HTERT RPE-1 (cell line): Measurements from ENCODE around the gene TMEM248.
"Not testable (repeated sequence)": the region's sequence is repeated elsewhere in the genome, so short reads cannot be mapped to it uniquely, and the experiment has no call there.

Experiments
- in situ Hi-C: fragments of 300-500 bp; cut with MboI; formaldehyde crosslinking; loops from 4 replicates; pipeline ENCODE4 v1.14.3; 2020; ENCODE audit warnings: low sequenced_read_pairs

The TMEM248 gene

GRCh38 chr7:66948480-66949109 is 27.6 kb downstream of the TMEM248 start:
- in situ Hi-C loops = no loop called here

- in situ Hi-C loops = no loop called here
These were observed 29.3 kb downstream of the TMEM248 start for GRCh38 chr7:66950311-66950710.

- in situ Hi-C loops = no loop called here
These were observed 29.7 kb downstream of the TMEM248 start for GRCh38 chr7:66950763-66951162.

GRCh38 chr7:66952343-66953043 is 31.5 kb downstream of the TMEM248 start:
- in situ Hi-C loops = no loop called here

GRCh38 chr7:66953044-66953427 is 32.0 kb downstream of the TMEM248 start:
- in situ Hi-C loops = no loop called here

GRCh38 chr7:66957595-66958290 is 36.7 kb downstream of the TMEM248 start:
- in situ Hi-C loops = no loop called here

- in situ Hi-C loops = no loop called here
These were observed 37.7 kb downstream of the TMEM248 start for GRCh38 chr7:66958538-66959350.

GRCh38 chr7:66960192-66960591 is 39.2 kb downstream of the TMEM248 start:
- in situ Hi-C loops = no loop called here

GRCh38 chr7:66961096-66961495 is 40.1 kb downstream of the TMEM248 start:
- in situ Hi-C loops = no loop called here

GRCh38 chr7:66964411-66964810 is 43.4 kb downstream of the TMEM248 start:
- in situ Hi-C loops = no loop called here

GRCh38 chr7:66967029-66967428 is 46.0 kb downstream of the TMEM248 start:
- in situ Hi-C loops = no loop called here

- in situ Hi-C loops = not testable (repeated sequence)
These were observed 48.0 kb downstream of the TMEM248 start for GRCh38 chr7:66969001-66969400.

GRCh38 chr7:66970310-66970709 is 49.3 kb downstream of the TMEM248 start:
- in situ Hi-C loops = no loop called here

GRCh38 chr7:66974986-66975590 is 54.1 kb downstream of the TMEM248 start:
- in situ Hi-C loops = no loop called here

GRCh38 chr7:66978312-66978711 is 57.3 kb downstream of the TMEM248 start:
- in situ Hi-C loops = not testable (repeated sequence)

GRCh38 chr7:66979013-66979412 is 58.0 kb downstream of the TMEM248 start:
- in situ Hi-C loops = not testable (repeated sequence)

- in situ Hi-C loops = not testable (repeated sequence)
These were observed 59.3 kb downstream of the TMEM248 start for GRCh38 chr7:66980336-66980735.

- in situ Hi-C loops = not testable (repeated sequence)
These were observed 68.5 kb downstream of the TMEM248 start for GRCh38 chr7:66989552-66989951.

- in situ Hi-C loops = not testable (repeated sequence)
These were observed 73.0 kb downstream of the TMEM248 start for GRCh38 chr7:66994051-66994450.

GRCh38 chr7:66994691-66995049 is 73.6 kb downstream of the TMEM248 start:
- in situ Hi-C loops = not testable (repeated sequence)
